K562 (cell line): Measurements from ENCODE around the gene HTR2B. TPM values are rescaled to one million over a fixed set of nuclear protein-coding genes. Genes with fewer than 3 reads are reported as not detected.
A peak's percentile ranks its signal among the peaks of the same experiment; 100 is the strongest.
"Not testable (repeated sequence)": the region's sequence is repeated elsewhere in the genome, so short reads cannot be mapped to it uniquely, and the experiment has no call there.

Source experiments
- ATAC-seq: fragments of 200-7000 bp; cut with Tn5 transposase; 3 replicates; pipeline ENCODE4 v1.9.1; 2020; ENCODE audit warnings: moderate library complexity
- BruUV-seq: library from RNA; stranded (reverse); fragments of 400-500 nt; replicated peaks from 2 replicates; lab custom pipeline; 2021; lab: Mats Ljungman, UMichigan
- CTCF ChIA-PET: fragments of 300-600 bp; formaldehyde crosslinking; extraction: SDS; loops from one replicate; lab custom pipeline; 2021; ENCODE audit warnings: low intra/inter-chr PET ratio; lab: Yijun Ruan, JAX
- POLR2A ChIA-PET: fragments of 300-600, 350-650 bp; sonication (Branson Sonifier 250); formaldehyde crosslinking; extraction: SDS; loops from one replicate; lab custom pipeline; 2021; ENCODE audit warnings: antibody characterized with exemption, inconsistent platforms; lab: Yijun Ruan, JAX
- DNase-seq, 4 experiments: peaks; one replicate each; pipeline versions ENCODE4 v3.0.0 to v3.0.0-alpha.2; 2011 to 2018; ENCODE audit warnings: low spot score in 3 of 4, mixed read lengths in 3 of 4; ENCODE audit errors: extremely low read depth in 1 of 4
- FAIRE-seq: peaks from 2 replicates; lab custom pipeline; 2011; peaks lifted over from hg19 to GRCh38; lab: Jason Lieb, UNC
- H2AFZ ChIP-seq: 2 replicates; pipeline ENCODE4 v1.6.0; 2011; ENCODE audit warnings: low read depth, low read length, control low read depth, inconsistent platforms
- H3K27ac ChIP-seq: fragments of 200-600 bp; 3 replicates; pipeline ENCODE4 v1.8.0; 2011; ENCODE audit warnings: low read depth, mild to moderate bottlenecking, control low read depth, inconsistent platforms, low read length, moderate library complexity, mixed read lengths; ENCODE audit errors: extremely low read depth
- H3K27me3 ChIP-seq, 2 experiments: fragments of 300-600 bp in 1 of 2; 2 replicates in 1 of 2; 3 replicates in 1 of 2; pipeline versions ENCODE4 v1.6.0 to v1.8.0; 2011; ENCODE audit warnings: inconsistent platforms in 2 of 2, low read length in 2 of 2, mild to moderate bottlenecking in 1 of 2, mixed read lengths in 1 of 2, moderate library complexity in 1 of 2; ENCODE audit not compliant: control insufficient read depth in 2 of 2, insufficient read depth in 2 of 2
- H3K36me3 ChIP-seq: fragments of 300-600 bp; 3 replicates; pipeline ENCODE4 v1.8.0; 2011; ENCODE audit warnings: mild to moderate bottlenecking, low read length, inconsistent platforms; ENCODE audit not compliant: control insufficient read depth, insufficient read depth
- H3K4me1 ChIP-seq, 2 experiments: fragments of 200-600 bp in 1 of 2; replicated peaks in 1 of 2; 2 replicates in 1 of 2; 3 replicates in 1 of 2; pipeline versions ENCODE4 v1.5.1 to v1.8.0; 2011; ENCODE audit warnings: inconsistent platforms in 2 of 2, low read length in 2 of 2, mild to moderate bottlenecking in 1 of 2, mixed read lengths in 1 of 2, moderate library complexity in 1 of 2; ENCODE audit not compliant: control insufficient read depth in 2 of 2, insufficient read depth in 2 of 2
- H3K4me2 ChIP-seq: 2 replicates; pipeline ENCODE4 v1.6.1; 2011; ENCODE audit warnings: low read length, control low read depth, inconsistent platforms, mixed read lengths; ENCODE audit not compliant: insufficient read depth
- H3K4me3 ChIP-seq: fragments of 200-600 bp; sonication (generic), shearing (Covaris generic); 2 replicates; pipeline ENCODE4 v1.5.1; 2016; ENCODE audit warnings: control low read depth, inconsistent platforms
- H3K79me2 ChIP-seq: fragments of 200-600 bp; 3 replicates; pipeline ENCODE4 v1.8.0; 2011; ENCODE audit warnings: low read length, inconsistent platforms; ENCODE audit not compliant: control insufficient read depth, insufficient read depth
- H3K9ac ChIP-seq, 2 experiments: 2 replicates each; pipeline versions ENCODE4 v1.6.0 to v1.6.1; 2011; ENCODE audit warnings: low read depth in 2 of 2, low read length in 2 of 2, control low read depth in 1 of 2, inconsistent platforms in 1 of 2, mild to moderate bottlenecking in 1 of 2, mixed read lengths in 1 of 2; ENCODE audit not compliant: insufficient read depth in 1 of 2
- H3K9me1 ChIP-seq: one replicate; pipeline ENCODE4 v1.6.0; 2011; ENCODE audit warnings: inconsistent platforms, mild to moderate bottlenecking, low read length, moderate library complexity; ENCODE audit not compliant: control insufficient read depth, insufficient read depth
- H3K9me3 ChIP-seq: replicated peaks from 2 replicates; pipeline ENCODE4 v1.5.1; 2011; ENCODE audit warnings: low read depth, low read length, inconsistent platforms; ENCODE audit not compliant: control insufficient read depth, insufficient read depth
- H4K20me1 ChIP-seq: replicated peaks from 2 replicates; pipeline ENCODE4 v1.6.1; 2011; ENCODE audit warnings: low read length, inconsistent platforms, mixed read lengths; ENCODE audit not compliant: control insufficient read depth, insufficient read depth
- CBFA2T2 ChIP-seq: fragments of 450-650 bp; conservative IDR thresholded peaks from 2 replicates; pipeline ENCODE4 v1.6.1; 2017; ENCODE audit warnings: mild to moderate bottlenecking
- CEBPB ChIP-seq: fragments of 450-650 bp; IDR thresholded peaks from 2 replicates; pipeline ENCODE4 v1.6.1; 2016; ENCODE audit warnings: missing genetic modification characterization, missing compliant biosample characterization
- CEBPG ChIP-seq, 3 experiments: fragments of 200-800 bp in 1 of 3; sonication (Bioruptor generic) in 1 of 3; sonication (generic) in 1 of 3; formaldehyde crosslinking in 1 of 3; IDR thresholded peaks in 2 of 3; conservative IDR thresholded peaks in 1 of 3; 2 replicates each; pipeline versions ENCODE4 v1.6.1 to v1.8.0; 2016 to 2022; ENCODE audit warnings: missing compliant biosample characterization in 2 of 3, missing genetic modification characterization in 2 of 3, mild to moderate bottlenecking in 1 of 3, missing genetic modification reagents in 1 of 3
- CTBP1 ChIP-seq: fragments of 450-650 bp; IDR thresholded peaks from 2 replicates; pipeline ENCODE4 v1.6.1; 2016; ENCODE audit warnings: borderline replicate concordance
- DPF2 ChIP-seq: fragments of 450-650 bp; IDR thresholded peaks from 2 replicates; pipeline ENCODE4 v1.6.1; 2016
- FOXA3 ChIP-seq, 2 experiments: fragments of 450-650 bp in 1 of 2; sonication (generic) in 1 of 2; formaldehyde crosslinking; IDR thresholded peaks in 1 of 2; conservative IDR thresholded peaks in 1 of 2; 2 replicates each; pipeline versions ENCODE4 v1.4.0 to v1.8.0; 2020 to 2022; ENCODE audit warnings: mild to moderate bottlenecking in 2 of 2, missing genetic modification reagents in 1 of 2
- HLTF ChIP-seq: fragments of 450-650 bp; IDR thresholded peaks from 2 replicates; pipeline ENCODE4 v1.6.1; 2016
- MEIS2 ChIP-seq: fragments of 450-650 bp; IDR thresholded peaks from 2 replicates; pipeline ENCODE4 v1.6.1; 2014; ENCODE audit warnings: mild to moderate bottlenecking; ENCODE audit not compliant: partially characterized antibody
- RCOR1 ChIP-seq, 2 experiments: IDR thresholded peaks; 2 replicates each; pipeline ENCODE4 v1.6.1; 2012; ENCODE audit warnings: low read depth in 2 of 2, low read length in 2 of 2, borderline replicate concordance in 1 of 2, improper control_type of control experiment in 1 of 2
- SMARCE1 ChIP-seq: fragments of 450-650 bp; IDR thresholded peaks from 2 replicates; pipeline ENCODE4 v1.7.1; 2016; ENCODE audit warnings: mild to moderate bottlenecking
- TCF3 ChIP-seq: sonication (generic); formaldehyde crosslinking; IDR thresholded peaks from 2 replicates; pipeline ENCODE4 v1.4.0; 2020; ENCODE audit warnings: mild to moderate bottlenecking, missing genetic modification reagents
- ZC3H8 ChIP-seq: fragments of 450-650 bp; IDR thresholded peaks from 2 replicates; pipeline ENCODE4 v1.6.1; 2017
- WGBS: fragments of 100-300 bp; shearing (Covaris generic); methylation state at CpG from one replicate; pipeline ENCODE4 v1.1.6; 2016; ENCODE audit warnings: low coverage, mixed read lengths; ENCODE audit not compliant: insufficient coverage; ENCODE audit errors: missing lambda C conversion rate; 5-methylcytosine and 5-hydroxymethylcytosine counted together
- in situ Hi-C: fragments of 300-500 bp; cut with MboI; formaldehyde crosslinking; loops from 4 replicates; pipeline ENCODE4 v1.15.0; 2018; ENCODE audit warnings: inconsistent platforms, mixed read lengths
- intact Hi-C: fragments of 100-400 bp; cut with micrococcal nuclease; formaldehyde crosslinking; loops from 2 replicates; pipeline ENCODE4 v1.14.2; 2022
- polyA plus RNA-seq, 8 experiments: library from polyadenylated mRNA; depleted of rRNA in 4 of 8; stranded (reverse) in 5 of 8; unstranded in 3 of 8; fragments of >200 nt; fragmentation: Nextera tagmentation in 2 of 8; fragmentation: Illumina TruSeq in 1 of 8; extraction: Ambion mirVana in 2 of 8; extraction: Trizol in 1 of 8; gene quantifications; 2 replicates each; pipeline versions ENCODE4 v1.2.1 to v1.2.3, GENCODE V29; 2011 to 2014; ENCODE audit warnings: inconsistent platforms in 1 of 8, missing spikeins in 1 of 8
- total RNA-seq, 7 experiments: library from RNA; depleted of rRNA in 6 of 7; stranded (reverse); fragments of >200 nt in 6 of 7; fragmentation: Illumina TruSeq in 2 of 7; extraction: Trizol in 2 of 7; gene quantifications; 2 replicates each; pipeline versions ENCODE4 v1.2.1 to v1.2.3, GENCODE V29; 2011 to 2021; ENCODE audit warnings: low replicate concordance in 1 of 7
- TF ChIP-seq, protein P1 (sequence below): fragments of 450-650 bp; formaldehyde crosslinking; IDR thresholded peaks from 2 replicates; pipeline ENCODE4 v1.4.0; 2022; ENCODE audit warnings: missing genetic modification characterization
- TF ChIP-seq, protein P2 (sequence below), 2 experiments: fragments of 450-650 bp in 1 of 2; sonication (generic) in 1 of 2; formaldehyde crosslinking in 1 of 2; IDR thresholded peaks in 1 of 2; conservative IDR thresholded peaks in 1 of 2; 2 replicates each; pipeline versions ENCODE4 v1.6.1 to v1.8.1; 2016 to 2023; ENCODE audit warnings: mild to moderate bottlenecking in 2 of 2, moderate library complexity in 2 of 2, inconsistent platforms in 1 of 2, missing genetic modification reagents in 1 of 2

The HTR2B gene
- total and polyA plus RNA-seq, 9 of the 15 experiments (the other 6 are each of a cell fraction or from before 2014, with no cell fraction given), result not detected

DNA sequence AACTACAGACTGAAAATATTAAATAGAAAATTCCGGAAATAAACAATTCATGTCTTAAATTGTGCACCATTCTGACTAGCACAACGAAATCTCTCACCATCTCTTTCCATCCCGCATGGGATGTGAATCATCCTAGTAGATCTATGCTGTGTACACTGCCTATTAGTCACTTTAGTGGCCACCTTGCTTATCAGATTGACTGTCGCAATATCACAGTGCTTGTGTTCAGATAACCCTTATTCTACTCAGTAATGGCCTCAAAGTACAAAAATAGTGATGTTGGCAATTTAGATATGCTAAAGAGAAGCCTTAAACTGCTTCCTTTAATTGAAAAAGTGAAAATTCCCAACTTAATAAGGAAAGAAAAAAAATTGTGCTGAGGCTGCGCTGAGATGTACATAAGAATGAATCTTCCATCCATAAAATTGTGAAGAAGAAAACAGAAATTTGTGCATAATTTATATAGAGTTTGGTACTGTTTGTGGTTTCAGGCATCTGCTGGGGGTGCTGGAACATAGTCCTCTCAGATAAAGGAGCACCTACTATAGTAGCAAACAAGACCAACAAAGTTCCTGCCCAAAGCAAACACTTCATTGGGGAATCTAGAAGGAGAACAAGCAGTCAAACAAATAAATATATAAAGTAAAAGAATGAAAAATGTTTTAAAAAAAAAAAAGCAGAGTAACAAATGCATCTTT is 56.2 kb downstream of the HTR2B start (continued):
- TF ChIP-seq, protein P1, sequence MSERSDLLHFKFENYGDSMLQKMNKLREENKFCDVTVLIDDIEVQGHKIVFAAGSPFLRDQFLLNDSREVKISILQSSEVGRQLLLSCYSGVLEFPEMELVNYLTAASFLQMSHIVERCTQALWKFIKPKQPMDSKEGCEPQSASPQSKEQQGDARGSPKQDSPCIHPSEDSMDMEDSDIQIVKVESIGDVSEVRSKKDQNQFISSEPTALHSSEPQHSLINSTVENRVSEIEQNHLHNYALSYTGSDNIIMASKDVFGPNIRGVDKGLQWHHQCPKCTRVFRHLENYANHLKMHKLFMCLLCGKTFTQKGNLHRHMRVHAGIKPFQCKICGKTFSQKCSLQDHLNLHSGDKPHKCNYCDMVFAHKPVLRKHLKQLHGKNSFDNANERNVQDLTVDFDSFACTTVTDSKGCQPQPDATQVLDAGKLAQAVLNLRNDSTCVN (CRISPR knock-in tag), result no peak
- TF ChIP-seq, protein P2, sequence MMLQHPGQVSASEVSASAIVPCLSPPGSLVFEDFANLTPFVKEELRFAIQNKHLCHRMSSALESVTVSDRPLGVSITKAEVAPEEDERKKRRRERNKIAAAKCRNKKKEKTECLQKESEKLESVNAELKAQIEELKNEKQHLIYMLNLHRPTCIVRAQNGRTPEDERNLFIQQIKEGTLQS (IDR thresholded peaks at IDR 0.05), result peak; percentile 57; the same call in 1 of the 2 replicates
- TF ChIP-seq, protein P2 (CRISPR knock-in tag; conservative IDR thresholded peaks at IDR 0.05), result no peak
- peak in 1 of 2 experiments; percentile 72; a peak in 2 of 4 replicates for TF ChIP-seq RCOR1 (IDR thresholded peaks at IDR 0.05; ENCODE audit: borderline replicate concordance in 1 of 2, low read depth in 2 of 2, low read length in 2 of 2)
- peak; percentile 7 for TF ChIP-seq MEIS2
- 0 out of 2 replicates have a peak, but pooled peaks have one; percentile 31 for TF ChIP-seq CTBP1
- peak in 1 of 2 experiments; percentile 73; a peak in 2 of 4 replicates for TF ChIP-seq FOXA3 (CRISPR knock-in tag; conservative IDR thresholded peaks at IDR 0.05 in 1 of 2, IDR thresholded peaks at IDR 0.05 in 1 of 2)
- TF ChIP-seq TCF3, result peak; percentile 9; the same call in 1 of the 2 replicates
- no peak for TF ChIP-seq HLTF
- TF ChIP-seq CEBPB (tag), result peak; percentile 58; the same call in 1 of the 2 replicates
- TF ChIP-seq CEBPG (CRISPR knock-in tag; IDR thresholded peaks at IDR 0.05), result no peak
- TF ChIP-seq CEBPG (tag; conservative IDR thresholded peaks at IDR 0.05 in 1 of 2, IDR thresholded peaks at IDR 0.05 in 1 of 2), result peak in 1 of 2 experiments; percentile 63; a peak in 1 of 4 replicates
- TF ChIP-seq DPF2, result peak; percentile 65
- 0 out of 2 replicates have a peak, but pooled peaks have one; percentile 12 for TF ChIP-seq CBFA2T2
- peak; percentile 79 for TF ChIP-seq SMARCE1
- no peak for TF ChIP-seq ZC3H8

GRCh38 chr2:231067531-231067930 is 57.3 kb downstream of the HTR2B start:
- H4K20me1 ChIP-seq, CTCF ChIA-PET, H2AFZ ChIP-seq, in situ Hi-C loops, FAIRE-seq, H3K9me3 ChIP-seq, DNase-seq, H3K4me2 ChIP-seq, BruUV-seq, H3K9me1 ChIP-seq, H3K4me1 ChIP-seq, H3K27me3 ChIP-seq, POLR2A ChIA-PET, H3K4me3 ChIP-seq, H3K79me2 ChIP-seq, H3K9ac ChIP-seq, H3K27ac ChIP-seq, ATAC-seq: not testable (repeated sequence)
- intact Hi-C loops, result loop anchor here (5.0 kb wide), 1 partner anchor 445 kb away; no protein-coding TSS in a partner anchor
- peaks cover 94% of the 10 kb centered on the region for H3K36me3 ChIP-seq
- 93% methylated on average over 5 of the region's 8 CpGs for WGBS
